ENCODE results near the gene OR6A2.

Gene OR6A2

DNA sequence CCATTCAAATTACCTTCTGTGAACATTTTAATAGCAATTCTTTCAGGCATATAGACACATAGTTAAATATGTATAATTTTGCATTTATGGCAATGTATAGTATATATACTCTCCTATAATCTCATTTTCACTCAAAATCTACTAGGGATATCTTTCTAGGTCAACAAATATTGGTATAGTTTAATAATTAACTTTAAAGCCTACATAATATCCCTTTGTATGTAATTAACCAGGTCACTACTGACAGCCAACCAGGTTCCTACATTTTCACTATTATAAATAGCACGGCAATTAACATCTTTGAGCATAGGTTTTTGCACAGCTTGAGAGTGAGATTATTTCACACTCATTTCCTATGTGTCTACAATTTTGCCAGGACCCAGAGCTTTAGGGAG is 43.5 kb downstream of the OR6A2 start:
- DNase-seq = no peak

DNA sequence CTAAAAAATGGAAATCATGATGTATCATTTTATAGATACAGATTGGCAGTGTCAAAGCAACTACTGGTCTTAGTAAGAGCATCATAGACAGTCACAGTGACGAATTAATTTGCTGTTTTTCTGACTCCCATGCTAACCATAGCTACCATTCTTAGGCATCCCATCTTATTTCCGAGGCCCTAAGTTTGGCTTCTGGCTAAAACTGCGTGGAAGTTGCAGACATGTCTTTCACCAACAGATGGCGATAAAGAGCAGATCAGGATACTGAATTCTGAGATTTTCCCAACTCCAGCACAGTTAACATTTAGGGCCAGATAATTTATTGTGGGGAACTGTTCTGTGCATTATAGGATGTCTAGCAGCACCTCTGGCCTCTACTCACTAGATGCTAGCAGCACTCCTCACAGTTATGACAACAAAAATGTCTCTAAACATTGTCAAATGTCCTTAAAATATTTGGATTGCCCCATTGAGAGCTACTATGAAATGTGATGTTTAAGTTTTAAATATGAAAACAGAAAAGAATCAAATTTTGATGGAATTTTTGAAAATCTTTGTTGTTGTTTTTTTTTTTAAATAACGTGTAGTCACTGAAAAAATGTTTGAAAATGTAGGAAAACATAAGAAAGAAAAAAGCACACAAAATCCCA is 44.1 kb downstream of the OR6A2 start:
- DNase-seq = peak in 3 of 5 donors; percentile 8 to 31 (median 30)

DNA sequence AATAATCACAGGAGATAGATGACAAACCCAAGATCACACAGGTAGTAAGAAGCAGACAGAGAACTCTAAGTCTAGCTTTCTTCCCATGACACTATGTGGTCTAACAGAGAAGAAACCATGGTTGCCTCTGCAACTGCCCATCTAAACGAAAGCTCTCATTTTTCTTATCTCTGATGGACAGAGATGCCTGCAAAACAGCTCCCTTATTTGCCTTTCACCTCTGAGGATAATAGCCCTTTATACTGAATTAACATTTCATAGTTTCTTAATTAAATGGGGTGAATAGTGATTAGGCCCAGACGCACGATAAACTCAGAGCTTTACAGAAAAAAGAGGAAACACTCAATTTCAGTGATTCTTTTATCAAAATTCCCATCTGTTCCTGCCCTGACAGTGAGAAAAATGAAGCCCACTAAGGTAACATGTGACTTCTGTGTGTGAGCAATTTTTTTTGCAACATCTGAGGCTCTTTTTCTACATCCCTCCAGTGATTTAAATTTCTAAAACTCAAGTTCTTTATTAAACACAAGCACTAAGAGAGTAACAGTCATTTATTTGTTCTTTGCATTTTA is 52.3 kb downstream of the OR6A2 start:
- no peak for DNase-seq

DNA sequence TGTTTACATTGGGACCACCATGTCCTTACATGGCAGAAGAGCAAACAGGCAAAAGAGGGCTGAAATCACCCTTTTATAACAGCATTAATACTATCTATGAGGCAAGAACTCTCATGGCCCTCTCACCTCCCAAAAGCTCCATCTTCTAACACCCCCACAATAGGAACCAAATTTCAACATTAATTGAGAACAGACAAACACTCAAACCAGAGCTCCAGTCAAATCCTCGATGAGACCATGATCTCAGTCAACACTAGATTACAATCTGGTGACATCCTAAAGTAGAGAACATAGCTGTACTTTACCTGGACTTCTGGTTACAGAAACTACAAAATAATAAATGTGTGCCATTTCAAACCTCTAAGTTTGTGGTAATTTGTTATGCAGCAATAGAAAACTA is 52.9 kb downstream of the OR6A2 start:
- DNase-seq = no peak

DNA sequence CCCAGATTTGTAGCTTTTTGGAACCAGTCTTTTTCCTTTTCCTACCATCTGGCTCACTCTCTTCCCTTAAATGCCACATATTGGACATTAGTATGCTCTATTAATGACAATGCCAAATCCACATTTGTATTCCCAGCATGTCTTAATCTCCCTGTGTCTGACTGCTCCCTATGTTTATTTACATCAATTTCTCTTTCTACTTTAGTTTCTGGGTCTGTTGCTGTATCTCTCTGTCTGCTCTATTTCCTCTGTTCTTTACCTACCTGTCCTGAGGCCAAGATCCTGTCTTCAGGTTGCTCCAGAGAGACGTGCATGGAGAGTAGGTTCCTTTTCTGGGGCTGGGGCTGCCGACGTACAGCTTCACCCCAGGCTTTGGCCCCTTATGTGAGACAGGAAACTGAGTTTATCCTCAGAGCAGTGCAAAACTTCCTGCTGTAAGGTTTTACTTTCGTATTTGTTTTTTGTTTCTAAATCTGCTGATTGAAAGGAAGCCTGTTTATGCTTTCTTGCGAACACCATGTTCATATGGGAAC is 53.3 kb downstream of the OR6A2 start:
- peak in 3 of 5 donors; percentile 32 to 84 (median 33) for DNase-seq

DNA sequence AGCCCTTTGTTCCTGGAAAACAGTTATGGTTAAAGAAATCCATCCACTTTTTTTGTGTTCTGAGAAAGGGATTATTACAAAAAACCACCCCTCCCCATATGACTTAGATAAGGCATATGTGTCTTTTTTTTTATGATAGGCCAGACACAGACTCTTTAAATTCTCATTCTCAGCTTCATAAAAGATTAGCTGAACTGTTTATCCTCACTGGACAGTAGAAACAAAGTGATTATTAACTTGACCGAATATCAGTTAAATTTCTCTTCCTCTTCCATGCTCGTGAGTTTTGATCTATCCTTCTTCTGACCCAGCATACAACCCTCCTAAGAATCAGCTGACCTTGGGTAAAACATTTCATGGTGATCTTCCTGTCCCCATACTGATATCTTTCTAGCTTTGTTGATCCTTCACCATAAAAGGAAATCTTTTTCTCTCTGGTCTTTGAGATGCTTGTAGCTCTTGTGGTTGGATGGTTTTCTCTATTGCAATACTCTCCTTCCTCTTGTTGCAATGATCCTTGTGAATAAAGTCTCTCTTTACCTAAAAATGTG is 53.9 kb downstream of the OR6A2 start:
- peak in 1 of 5 donors; percentile 73 for DNase-seq

DNA sequence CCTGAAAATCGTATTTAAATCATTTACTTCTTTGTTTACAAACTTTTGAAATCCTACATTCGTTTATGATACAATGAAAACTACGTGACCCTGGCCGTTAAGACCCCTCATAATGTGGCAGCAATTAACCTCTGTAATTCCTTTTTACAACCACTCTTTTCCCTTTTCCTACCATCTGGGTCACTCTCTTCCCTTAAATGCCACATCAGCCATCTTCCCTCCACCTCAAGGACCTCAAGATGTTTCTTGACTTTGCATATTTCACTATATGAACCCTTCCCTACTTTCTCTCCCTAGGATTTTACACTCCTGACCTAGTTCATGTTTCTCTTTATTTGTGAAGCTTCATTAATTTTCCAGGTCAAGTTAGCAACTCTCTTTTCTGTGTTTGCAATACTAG is 54.5 kb downstream of the OR6A2 start:
- no peak for DNase-seq

DNA sequence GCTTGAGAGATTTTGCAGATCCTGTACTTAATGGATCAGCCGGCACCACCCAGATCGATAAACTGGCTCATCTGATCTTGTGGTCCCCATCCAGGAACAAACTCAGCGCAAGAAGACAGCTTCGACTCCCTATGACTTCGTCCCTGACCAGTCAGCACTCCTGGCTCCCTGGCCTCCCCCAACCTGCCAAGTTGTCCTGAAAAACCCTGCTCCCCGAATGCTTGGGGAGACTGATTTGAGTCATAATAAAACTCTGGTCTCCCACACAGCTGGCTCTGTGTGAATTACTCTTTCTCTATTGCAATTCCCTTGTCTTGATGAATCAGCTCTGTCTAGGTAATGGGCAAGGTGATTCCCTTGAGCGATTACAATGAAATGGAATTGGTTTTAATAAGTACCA is 57.2 kb downstream of the OR6A2 start:
- peak in 1 of 5 donors; percentile 21 for DNase-seq
